ENCODE measurements around the gene CAPN3.

Gene CAPN3

GRCh38 chr15:42360535-42361112, 1.3 kb downstream of the CAPN3 start:
- Mint-ChIP-seq H3K4me3 (no peak overlapping the region), H3K27me3 (no peaks in the 10 kb centered on the region), H3K4me1 (no peaks in the 10 kb centered on the region), H3K36me3 (ENCODE audit: insufficient read depth) (peaks cover 3% of the 10 kb centered on the region), H3K27ac (ENCODE audit: low read depth) (no peak overlapping the region), H3K9me3 (no peaks in the 10 kb centered on the region)
- no peak for DNase-seq (ENCODE audit: low spot score in 2 of 2)
- no peak for ATAC-seq (replicated peaks; ENCODE audit: extremely low read depth, poor library complexity, severe bottlenecking)

GRCh38 chr15:42363487-42363886, 4.2 kb downstream of the CAPN3 start:
- peaks cover 3% of the 10 kb centered on the region for H3K36me3 Mint-ChIP-seq (ENCODE audit: insufficient read depth)
- H3K27me3 Mint-ChIP-seq: no peaks in the 10 kb centered on the region
- no peak overlapping the region for H3K27ac Mint-ChIP-seq (ENCODE audit: low read depth)
- no peaks in the 10 kb centered on the region for H3K4me1 Mint-ChIP-seq
- H3K9me3 Mint-ChIP-seq: no peaks in the 10 kb centered on the region
- H3K4me3 Mint-ChIP-seq: no peak overlapping the region
- ATAC-seq (replicated peaks; ENCODE audit: extremely low read depth, poor library complexity, severe bottlenecking) (no peak), DNase-seq (ENCODE audit: low spot score in 2 of 2) (no peak)

- DNase-seq (ENCODE audit: low spot score in 2 of 2): no peak
- no peak overlapping the region for H3K27ac Mint-ChIP-seq (ENCODE audit: low read depth)
- no peak for ATAC-seq (replicated peaks; ENCODE audit: extremely low read depth, poor library complexity, severe bottlenecking)
- no peaks in the 10 kb centered on the region for H3K9me3 Mint-ChIP-seq
- H3K36me3 Mint-ChIP-seq (ENCODE audit: insufficient read depth): peaks cover 3% of the 10 kb centered on the region
- no peaks in the 10 kb centered on the region for H3K4me1 Mint-ChIP-seq
- H3K27me3 Mint-ChIP-seq: no peaks in the 10 kb centered on the region
- no peak overlapping the region for H3K4me3 Mint-ChIP-seq
Observed at GRCh38 chr15:42363942-42364341, 4.6 kb downstream of the CAPN3 start.

GRCh38 chr15:42364529-42364928, 5.2 kb downstream of the CAPN3 start:
- Mint-ChIP-seq H3K4me3 (no peak overlapping the region), H3K9me3 (no peaks in the 10 kb centered on the region), H3K27me3 (no peaks in the 10 kb centered on the region), H3K36me3 (ENCODE audit: insufficient read depth) (peaks cover 3% of the 10 kb centered on the region), H3K27ac (ENCODE audit: low read depth) (no peak overlapping the region), H3K4me1 (no peaks in the 10 kb centered on the region)
- no peak for DNase-seq (ENCODE audit: low spot score in 2 of 2)
- no peak for ATAC-seq (replicated peaks; ENCODE audit: extremely low read depth, poor library complexity, severe bottlenecking)

- DNase-seq (ENCODE audit: low spot score in 2 of 2) (no peak), ATAC-seq (replicated peaks; ENCODE audit: extremely low read depth, poor library complexity, severe bottlenecking) (no peak)
- no peaks in the 10 kb centered on the region for H3K9me3 Mint-ChIP-seq
- no peak overlapping the region for H3K4me3 Mint-ChIP-seq
- no peak overlapping the region for H3K27ac Mint-ChIP-seq (ENCODE audit: low read depth)
- peaks cover 3% of the 10 kb centered on the region for H3K36me3 Mint-ChIP-seq (ENCODE audit: insufficient read depth)
- H3K4me1 Mint-ChIP-seq: no peaks in the 10 kb centered on the region
- no peaks in the 10 kb centered on the region for H3K27me3 Mint-ChIP-seq
Observed at GRCh38 chr15:42365921-42366550, 6.7 kb downstream of the CAPN3 start.

- no peaks in the 10 kb centered on the region for H3K36me3 Mint-ChIP-seq (ENCODE audit: insufficient read depth)
- no peaks in the 10 kb centered on the region for H3K9me3 Mint-ChIP-seq
- DNase-seq (ENCODE audit: low spot score in 2 of 2): no peak
- no peaks in the 10 kb centered on the region for H3K4me1 Mint-ChIP-seq
- H3K27ac Mint-ChIP-seq (ENCODE audit: low read depth): no peak overlapping the region
- ATAC-seq (replicated peaks; ENCODE audit: extremely low read depth, poor library complexity, severe bottlenecking): no peak
- no peak overlapping the region for H3K4me3 Mint-ChIP-seq
- no peaks in the 10 kb centered on the region for H3K27me3 Mint-ChIP-seq
Observed at GRCh38 chr15:42367041-42367440, 7.7 kb downstream of the CAPN3 start.

GRCh38 chr15:42368096-42368495, 8.8 kb downstream of the CAPN3 start:
- ATAC-seq (replicated peaks; ENCODE audit: extremely low read depth, poor library complexity, severe bottlenecking) (no peak), DNase-seq (ENCODE audit: low spot score in 2 of 2) (no peak)
- Mint-ChIP-seq H3K4me3 (no peak overlapping the region), H3K9me3 (no peaks in the 10 kb centered on the region), H3K27ac (ENCODE audit: low read depth) (no peak overlapping the region), H3K27me3 (no peaks in the 10 kb centered on the region), H3K36me3 (ENCODE audit: insufficient read depth) (peaks cover 2% of the 10 kb centered on the region), H3K4me1 (no peaks in the 10 kb centered on the region)

- H3K9me3 Mint-ChIP-seq: no peaks in the 10 kb centered on the region
- peaks cover 4% of the 10 kb centered on the region for H3K36me3 Mint-ChIP-seq (ENCODE audit: insufficient read depth)
- DNase-seq (ENCODE audit: low spot score in 2 of 2) (no peak), ATAC-seq (replicated peaks; ENCODE audit: extremely low read depth, poor library complexity, severe bottlenecking) (no peak)
- no peaks in the 10 kb centered on the region for H3K27me3 Mint-ChIP-seq
- no peaks in the 10 kb centered on the region for H3K4me1 Mint-ChIP-seq
- H3K4me3 Mint-ChIP-seq: no peak overlapping the region
- H3K27ac Mint-ChIP-seq (ENCODE audit: low read depth): no peak overlapping the region
Observed at GRCh38 chr15:42371096-42371495, 11.8 kb downstream of the CAPN3 start.

GRCh38 chr15:42373274-42373673, 14.0 kb downstream of the CAPN3 start:
- H3K27me3 Mint-ChIP-seq: no peaks in the 10 kb centered on the region
- no peak for ATAC-seq (replicated peaks; ENCODE audit: extremely low read depth, poor library complexity, severe bottlenecking)
- H3K27ac Mint-ChIP-seq (ENCODE audit: low read depth): no peak overlapping the region

GRCh38 chr15:42373936-42374335, 14.6 kb downstream of the CAPN3 start:
- no peak overlapping the region for H3K27ac Mint-ChIP-seq (ENCODE audit: low read depth)
- H3K36me3 Mint-ChIP-seq (ENCODE audit: insufficient read depth): peaks cover 4% of the 10 kb centered on the region
- H3K9me3 Mint-ChIP-seq: no peaks in the 10 kb centered on the region
- no peaks in the 10 kb centered on the region for H3K4me1 Mint-ChIP-seq
- no peak for ATAC-seq (replicated peaks; ENCODE audit: extremely low read depth, poor library complexity, severe bottlenecking)
- no peak overlapping the region for H3K4me3 Mint-ChIP-seq
- no peak for DNase-seq (ENCODE audit: low spot score in 2 of 2)
- no peaks in the 10 kb centered on the region for H3K27me3 Mint-ChIP-seq

More at GRCh38 chr15:42373274-42373673, 14.0 kb downstream of the CAPN3 start:
- no peak for DNase-seq (ENCODE audit: low spot score in 2 of 2)
- Mint-ChIP-seq H3K36me3 (ENCODE audit: insufficient read depth) (peaks cover 4% of the 10 kb centered on the region), H3K4me1 (no peaks in the 10 kb centered on the region), H3K9me3 (no peaks in the 10 kb centered on the region), H3K4me3 (no peak overlapping the region)

- Mint-ChIP-seq H3K36me3 (ENCODE audit: insufficient read depth) (peaks cover 4% of the 10 kb centered on the region), H3K9me3 (no peaks in the 10 kb centered on the region), H3K4me3 (no peak overlapping the region), H3K4me1 (no peaks in the 10 kb centered on the region), H3K27ac (ENCODE audit: low read depth) (no peak overlapping the region), H3K27me3 (no peaks in the 10 kb centered on the region)
- DNase-seq (ENCODE audit: low spot score in 2 of 2): no peak
- ATAC-seq (replicated peaks; ENCODE audit: extremely low read depth, poor library complexity, severe bottlenecking): no peak
Observed at GRCh38 chr15:42374810-42375209, 15.5 kb downstream of the CAPN3 start.

- ATAC-seq (replicated peaks; ENCODE audit: extremely low read depth, poor library complexity, severe bottlenecking) (no peak), DNase-seq (ENCODE audit: low spot score in 2 of 2) (no peak)
- no peak overlapping the region for H3K27ac Mint-ChIP-seq (ENCODE audit: low read depth)
- H3K36me3 Mint-ChIP-seq (ENCODE audit: insufficient read depth): peaks cover 4% of the 10 kb centered on the region
- no peak overlapping the region for H3K4me3 Mint-ChIP-seq
- H3K4me1 Mint-ChIP-seq: no peaks in the 10 kb centered on the region
- no peaks in the 10 kb centered on the region for H3K9me3 Mint-ChIP-seq
- no peaks in the 10 kb centered on the region for H3K27me3 Mint-ChIP-seq
Observed at GRCh38 chr15:42375252-42375651, 16.0 kb downstream of the CAPN3 start.

GRCh38 chr15:42375941-42376340, 16.6 kb downstream of the CAPN3 start:
- no peak overlapping the region for H3K4me3 Mint-ChIP-seq
- H3K36me3 Mint-ChIP-seq (ENCODE audit: insufficient read depth): peaks cover 4% of the 10 kb centered on the region
- H3K27ac Mint-ChIP-seq (ENCODE audit: low read depth): no peak overlapping the region
- DNase-seq (ENCODE audit: low spot score in 2 of 2) (no peak), ATAC-seq (replicated peaks; ENCODE audit: extremely low read depth, poor library complexity, severe bottlenecking) (no peak)
- H3K27me3 Mint-ChIP-seq: no peaks in the 10 kb centered on the region
- no peaks in the 10 kb centered on the region for H3K4me1 Mint-ChIP-seq
- no peaks in the 10 kb centered on the region for H3K9me3 Mint-ChIP-seq

All from central memory CD8-positive, alpha-beta T cell (primary cell).